PFSK-1 (cell line): ENCODE measurements around the gene S100G.

Experiments
- FOXP2 ChIP-seq: optimal IDR thresholded peaks from 2 replicates; pipeline ENCODE3; 2011; ENCODE audit warnings: borderline replicate concordance, control low read depth, inconsistent platforms; ENCODE audit not compliant: insufficient read depth; ENCODE audit errors: extremely low read length, extremely low read depth
- POLR2AphosphoS5 ChIP-seq: IDR thresholded peaks from 2 replicates; pipeline ENCODE4 v1.6.1; 2012; ENCODE audit warnings: low read depth, mild to moderate bottlenecking, control low read depth, low read length, moderate library complexity
- REST ChIP-seq, 2 experiments: IDR thresholded peaks; 2 replicates each; pipeline versions ENCODE4 v1.6.1 to v1.8.0; 2011 to 2012; ENCODE audit warnings: low read depth in 2 of 2, low read length in 2 of 2, control low read depth in 1 of 2, inconsistent platforms in 1 of 2, mild to moderate bottlenecking in 1 of 2, moderate library complexity in 1 of 2; ENCODE audit not compliant: insufficient read depth in 1 of 2
- SIN3A ChIP-seq: IDR thresholded peaks from 2 replicates; pipeline ENCODE4 v1.6.1; 2012; ENCODE audit warnings: mild to moderate bottlenecking, low read length, moderate library complexity, borderline replicate concordance; ENCODE audit not compliant: insufficient read depth
- TAF1 ChIP-seq: IDR thresholded peaks from 2 replicates; pipeline ENCODE4 v1.6.1; 2012; ENCODE audit warnings: low read length, control low read depth, borderline replicate concordance; ENCODE audit not compliant: insufficient read depth

S100G gene

GRCh38 chrX:16618422-16618821 lies 31.5 kb upstream of the S100G start:
- no peak for TF ChIP-seq POLR2AphosphoS5
- TF ChIP-seq REST (IDR thresholded peaks at IDR 0.05; ENCODE audit: insufficient read depth in 1 of 2, low read depth in 2 of 2, low read length in 2 of 2), result no peak

- TF ChIP-seq SIN3A (no peak), TAF1 (no peak), POLR2AphosphoS5 (no peak), FOXP2 (no peak), REST (IDR thresholded peaks at IDR 0.05; ENCODE audit: insufficient read depth in 1 of 2, low read depth in 2 of 2, low read length in 2 of 2) (no peak)
Measured at GRCh38 chrX:16619024-16619423, 30.9 kb upstream of the S100G start.

- TF ChIP-seq SIN3A (no peak), REST (IDR thresholded peaks at IDR 0.05; ENCODE audit: insufficient read depth in 1 of 2, low read depth in 2 of 2, low read length in 2 of 2) (no peak), POLR2AphosphoS5 (no peak), TAF1 (no peak), FOXP2 (no peak)
Measured at GRCh38 chrX:16628946-16629595, 20.9 kb upstream of the S100G start.

GRCh38 chrX:16629909-16630308 lies 20.0 kb upstream of the S100G start:
- no peak for TF ChIP-seq REST (IDR thresholded peaks at IDR 0.05; ENCODE audit: insufficient read depth in 1 of 2, low read depth in 2 of 2, low read length in 2 of 2)
- TF ChIP-seq POLR2AphosphoS5, result no peak
- no peak for TF ChIP-seq TAF1
- no peak for TF ChIP-seq SIN3A
- TF ChIP-seq FOXP2, result no peak

- no peak for TF ChIP-seq POLR2AphosphoS5
- no peak for TF ChIP-seq FOXP2
- no peak for TF ChIP-seq REST (IDR thresholded peaks at IDR 0.05; ENCODE audit: insufficient read depth in 1 of 2, low read depth in 2 of 2, low read length in 2 of 2)
- TF ChIP-seq TAF1, result no peak
- no peak for TF ChIP-seq SIN3A
Measured at GRCh38 chrX:16633754-16634153, 16.2 kb upstream of the S100G start.
